Adrenal gland (tissue), 5 donors: ENCODE measurements around the gene MYH10.

ENCODE experiments used
- CTCF ChIP-seq, 6 experiments: fragments of 450-650 bp in 4 of 6; fragments of 200-600 bp in 2 of 6; sonication (generic) in 1 of 6; IDR thresholded peaks; 1 replicate in 5 of 6; 2 replicates in 1 of 6; pipeline versions ENCODE4 v1.5.1 to v1.8.0; 2016 to 2021; ENCODE audit warnings: antibody characterized with exemption in 6 of 6, mild to moderate bottlenecking in 2 of 6, moderate library complexity in 1 of 6
- POLR2A ChIP-seq, 2 donors: fragments of 450-650 bp; IDR thresholded peaks; one replicate each; pipeline ENCODE4 v1.6.1; 2017; ENCODE audit warnings: antibody characterized with exemption in 2 of 2, mild to moderate bottlenecking in 2 of 2, moderate library complexity in 1 of 2
- donor health status: DM: no; HTN: no; CAD: no.

GRCh38 chr17:8475227-8475626 is 155.3 kb downstream of the MYH10 start:
- no peak for TF ChIP-seq CTCF (IDR thresholded peaks at IDR 0.05)
- no peak for TF ChIP-seq POLR2A (IDR thresholded peaks at IDR 0.05)
